HS-27A (cell line): ENCODE measurements around the gene LMTK2.
A peak's percentile ranks its signal among the peaks of the same experiment; 100 is the strongest.

Experiments used
- DNase-seq: peaks from one replicate; pipeline ENCODE4 v3.0.0-alpha.2; 2012; ENCODE audit warnings: low read depth, missing footprints

LMTK2 gene

DNA sequence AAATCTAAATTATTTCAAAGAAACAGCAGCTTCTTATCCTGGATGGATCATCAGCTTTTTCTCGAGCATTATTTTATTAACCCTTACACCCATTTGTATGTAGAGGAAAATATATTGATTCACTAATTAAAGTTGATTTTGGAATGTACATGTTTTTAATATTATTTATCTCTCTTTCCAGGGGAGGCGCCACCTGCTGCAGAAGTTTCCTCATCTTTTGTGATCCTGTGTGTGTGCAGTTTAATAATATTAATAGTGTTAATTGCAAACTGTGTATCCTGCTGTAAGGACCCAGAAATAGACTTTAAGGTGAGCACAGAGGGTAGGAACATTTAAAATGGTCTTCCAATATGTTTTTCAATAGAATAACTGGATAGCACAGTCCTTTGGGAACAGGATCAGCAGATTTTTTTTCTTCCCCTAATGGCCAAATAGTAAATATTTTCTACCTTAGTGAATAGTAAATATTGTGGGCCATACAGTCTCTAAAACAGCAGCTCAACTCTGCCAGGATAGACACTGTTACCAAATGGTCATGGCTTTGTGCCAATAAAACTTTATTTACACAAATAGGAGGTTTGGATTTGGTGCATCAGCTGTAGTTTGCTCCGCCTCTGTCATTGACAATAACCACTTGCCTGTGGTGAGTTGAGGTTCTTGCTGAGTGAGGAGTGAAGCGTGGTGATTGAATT lies 30.6 kb downstream of the LMTK2 start:
- DNase-seq = no peak

DNA sequence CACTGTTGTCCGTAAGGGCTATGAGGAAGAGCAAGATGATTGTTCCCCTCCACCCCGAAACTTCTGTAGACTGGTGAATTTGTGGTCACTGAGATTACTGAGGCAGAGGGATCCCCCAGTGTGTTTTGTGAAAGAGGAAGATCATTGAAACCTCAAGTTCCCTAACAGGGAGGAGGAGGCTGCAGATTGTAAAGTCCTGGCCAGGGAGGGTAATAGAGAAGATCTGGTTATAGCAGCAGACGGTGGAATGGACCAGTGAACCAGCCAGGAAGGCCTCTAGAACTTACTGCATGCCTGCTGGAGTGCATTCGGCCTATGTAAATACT lies 31.1 kb downstream of the LMTK2 start:
- DNase-seq = no peak

DNA sequence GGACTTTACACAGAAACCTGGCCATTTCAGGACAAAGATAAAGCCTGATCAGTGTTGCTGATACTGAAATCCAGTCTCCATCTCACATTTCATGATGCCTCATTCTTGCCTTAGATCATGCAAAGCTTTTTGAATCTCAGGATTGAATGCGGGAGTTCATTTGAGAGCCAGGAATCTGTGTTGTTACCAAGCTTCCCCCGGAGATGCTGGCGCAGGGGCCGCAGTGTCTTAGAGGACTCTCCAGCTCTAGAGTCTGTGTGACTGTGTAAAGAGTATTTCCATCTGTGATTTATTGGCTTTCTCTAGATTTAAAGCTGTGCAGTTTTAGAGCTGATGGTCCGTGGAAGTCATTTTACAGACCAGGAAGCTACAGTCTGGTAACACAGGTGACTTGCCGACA lies 32.0 kb downstream of the LMTK2 start:
- no peak for DNase-seq

DNA sequence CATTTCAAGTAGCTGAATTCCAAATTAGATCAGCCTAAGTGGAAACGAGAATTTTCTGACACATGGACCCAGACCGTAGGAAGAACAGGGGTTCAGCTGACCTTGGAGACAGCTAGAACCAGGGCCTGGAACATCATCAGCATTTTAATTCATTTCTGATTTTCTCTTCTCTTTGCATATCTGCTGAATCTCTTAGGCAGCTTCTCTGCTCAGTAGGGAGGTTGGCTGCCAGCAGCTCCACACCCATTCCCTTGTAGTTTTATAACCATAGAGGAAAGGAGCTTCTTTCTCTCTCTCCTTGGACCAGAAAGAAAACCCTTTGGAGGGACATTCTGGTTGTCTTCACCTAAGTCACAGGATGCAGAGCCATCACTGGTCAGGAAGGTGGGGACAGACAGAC lies 36.0 kb downstream of the LMTK2 start:
- DNase-seq = no peak

DNA sequence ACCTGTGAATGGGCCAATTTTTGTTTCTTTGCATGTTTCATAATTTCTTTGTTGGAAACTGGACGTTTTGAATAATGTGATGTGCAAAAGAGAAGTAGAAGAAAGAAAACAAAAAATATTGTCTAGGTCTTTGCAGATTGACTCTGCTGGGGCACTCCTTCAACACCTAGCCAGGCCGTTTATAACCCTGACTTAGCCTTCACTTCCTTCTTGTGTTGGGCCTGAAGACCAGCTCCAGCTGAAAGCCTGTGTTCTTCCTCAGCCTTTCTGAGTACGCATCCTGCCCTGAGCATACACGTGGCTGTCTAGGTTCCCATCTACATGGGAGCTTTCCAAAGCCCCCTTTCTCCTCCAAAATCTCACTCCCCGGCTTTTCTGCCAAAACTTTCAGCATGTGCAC lies 41.9 kb downstream of the LMTK2 start:
- no peak for DNase-seq

DNA sequence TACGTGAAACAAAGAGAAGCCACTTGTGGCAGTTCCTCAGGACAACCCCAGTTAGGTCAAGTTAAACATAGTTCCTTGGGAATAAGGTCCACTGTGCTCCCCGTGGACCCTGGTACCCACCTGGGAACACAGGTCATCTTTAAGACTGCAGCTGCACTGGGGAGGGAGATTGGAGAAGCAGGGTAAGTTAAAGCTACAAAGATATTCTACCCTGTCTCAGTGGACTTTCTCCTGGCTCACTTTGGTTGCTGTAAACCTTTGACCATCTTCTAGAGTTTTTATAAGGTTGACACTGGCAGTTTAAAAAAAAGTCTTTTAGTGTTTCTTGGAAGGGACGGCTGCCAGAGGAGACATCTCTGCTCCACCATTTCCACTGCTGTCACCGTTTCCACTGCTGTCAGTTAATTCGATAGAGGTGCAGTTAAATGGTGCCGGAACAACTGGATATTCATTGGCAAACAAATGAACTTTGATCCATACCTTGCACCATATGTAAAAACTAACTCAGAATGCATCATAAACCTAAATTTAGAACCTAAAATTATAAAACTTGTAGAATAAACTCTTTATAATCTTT lies 42.5 kb downstream of the LMTK2 start:
- no peak for DNase-seq

DNA sequence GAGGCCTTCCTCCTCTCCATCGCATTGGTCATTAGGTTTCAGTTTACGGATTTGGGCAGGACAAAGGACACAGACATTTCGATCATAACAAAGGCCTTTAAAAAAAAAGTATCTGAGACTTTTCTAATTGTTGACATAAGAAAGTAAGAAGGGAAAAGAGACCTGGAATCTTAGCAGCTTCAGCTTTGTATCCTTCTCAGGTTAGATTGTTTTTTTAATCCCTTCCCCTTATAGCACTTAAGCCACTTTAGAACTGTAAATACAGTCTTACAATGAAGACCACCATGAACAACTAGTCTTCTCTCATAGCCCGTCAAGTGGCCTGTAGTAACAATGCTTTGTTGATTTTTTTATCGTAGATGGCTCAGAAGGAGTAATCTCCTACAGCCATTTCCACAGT lies 45.2 kb downstream of the LMTK2 start:
- DNase-seq = no peak

DNA sequence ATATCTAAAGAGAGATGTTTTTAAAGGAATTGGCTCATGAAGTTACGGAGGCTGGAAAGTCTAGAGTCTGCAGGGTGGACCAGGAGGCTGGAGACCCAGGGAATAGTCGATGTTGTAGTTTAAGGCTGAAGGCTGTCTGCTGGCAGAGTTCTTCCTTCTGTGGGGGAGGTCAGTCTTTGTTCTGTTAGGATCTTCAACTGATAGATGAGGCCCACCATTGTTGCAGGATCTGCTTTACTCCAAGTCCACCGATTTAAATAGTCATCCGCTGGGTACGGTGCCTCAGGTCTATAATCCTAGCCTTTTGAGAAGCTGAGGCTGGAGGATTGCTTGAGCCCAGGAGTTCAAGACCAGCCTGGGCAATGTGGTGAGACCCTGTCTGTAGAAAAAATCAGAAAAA lies 50.0 kb downstream of the LMTK2 start:
- no peak for DNase-seq

DNA sequence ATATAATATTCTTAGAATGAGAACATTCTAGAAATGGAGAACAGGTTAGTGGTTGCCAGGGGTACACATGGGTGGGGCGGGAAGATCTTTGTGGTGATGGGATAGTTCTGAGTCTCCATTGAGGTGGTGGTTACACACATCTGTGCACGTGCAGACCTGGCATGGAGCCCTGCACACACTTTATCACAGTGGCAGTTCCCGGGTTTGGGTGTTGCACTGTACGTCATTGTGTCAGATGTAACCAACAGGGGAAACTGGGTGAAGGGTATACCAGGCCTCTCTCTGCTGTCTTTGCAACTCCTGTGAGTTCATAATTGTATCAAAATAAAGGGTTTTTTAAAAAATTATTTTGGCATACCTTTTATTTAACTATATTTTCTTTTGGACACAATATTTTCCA lies 51.1 kb downstream of the LMTK2 start:
- no peak for DNase-seq

DNA sequence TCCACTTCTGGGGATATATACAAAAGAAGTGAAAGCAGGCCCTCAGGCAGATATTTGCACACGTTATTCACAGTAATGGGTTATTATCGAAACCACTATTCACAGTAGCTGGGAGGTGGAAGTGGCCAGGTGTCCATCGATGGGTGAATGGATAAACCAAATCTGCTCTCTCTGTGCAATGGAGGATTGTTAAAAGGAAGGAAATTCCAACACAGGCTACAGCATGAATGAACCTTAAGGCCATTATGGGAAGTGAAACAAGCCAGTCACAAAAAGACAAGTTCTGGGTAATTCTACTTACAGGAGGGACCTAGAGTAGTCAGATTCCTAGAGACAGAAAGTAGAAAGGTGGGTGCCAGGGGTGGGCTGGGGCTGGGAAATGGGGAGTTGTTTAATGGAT lies 56.1 kb downstream of the LMTK2 start:
- DNase-seq = no peak

DNA sequence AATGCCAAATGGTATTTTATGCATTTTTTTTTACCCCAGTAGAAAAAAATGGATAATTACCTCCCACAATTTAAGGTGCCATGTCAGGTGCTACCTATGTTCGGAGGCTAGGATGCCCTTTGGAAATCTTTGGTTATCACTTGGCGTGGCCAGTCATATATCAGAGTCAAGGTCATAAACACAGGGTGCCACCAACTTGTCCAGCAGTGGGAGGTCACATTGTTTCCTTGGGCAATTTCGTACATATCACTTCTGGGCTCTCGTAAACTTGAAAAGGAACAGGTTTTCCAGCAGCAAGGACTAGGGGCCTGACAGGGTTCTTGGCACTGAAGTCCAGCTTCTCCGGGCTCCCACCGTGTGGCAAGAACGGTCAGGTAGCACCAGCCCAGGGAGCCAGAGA lies 56.6 kb downstream of the LMTK2 start:
- DNase-seq = no peak

DNA sequence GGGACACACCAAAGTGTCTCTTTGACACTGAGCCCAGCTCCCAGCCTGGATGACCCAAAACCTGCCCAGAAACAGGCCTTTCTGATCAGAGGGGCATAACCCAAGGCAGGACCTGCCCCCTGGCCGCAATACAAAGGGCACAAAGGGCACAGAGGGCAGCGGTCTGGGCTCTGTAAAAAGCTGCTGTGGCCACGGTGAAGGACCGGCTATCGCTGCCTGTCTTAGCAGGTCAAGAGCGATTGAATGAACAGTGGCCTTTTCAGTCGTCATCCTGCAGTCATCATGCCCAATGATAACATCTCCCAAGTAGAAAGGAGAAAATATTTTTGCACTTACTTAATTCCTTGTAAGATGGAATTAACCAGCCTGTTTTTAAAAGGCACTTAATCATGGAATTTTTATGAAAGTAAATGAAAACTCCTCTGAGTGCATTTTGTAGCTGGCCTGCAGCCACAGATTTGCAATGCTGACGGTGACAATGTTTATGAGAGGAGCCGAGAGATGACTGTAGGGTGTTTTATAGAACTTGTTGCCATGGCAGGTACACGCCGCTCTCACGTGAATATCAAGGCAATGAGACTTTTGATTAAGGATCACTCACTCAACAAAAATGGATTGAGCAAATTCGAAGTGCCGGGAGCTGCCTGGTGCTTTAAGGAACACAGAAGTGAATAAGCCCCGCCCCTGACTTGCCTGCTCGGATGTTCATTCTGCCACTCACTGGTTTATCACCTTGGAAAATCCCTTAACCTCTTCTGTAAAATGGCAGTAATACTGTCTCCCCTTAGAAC lies 57.2 kb downstream of the LMTK2 start:
- DNase-seq = no peak

DNA sequence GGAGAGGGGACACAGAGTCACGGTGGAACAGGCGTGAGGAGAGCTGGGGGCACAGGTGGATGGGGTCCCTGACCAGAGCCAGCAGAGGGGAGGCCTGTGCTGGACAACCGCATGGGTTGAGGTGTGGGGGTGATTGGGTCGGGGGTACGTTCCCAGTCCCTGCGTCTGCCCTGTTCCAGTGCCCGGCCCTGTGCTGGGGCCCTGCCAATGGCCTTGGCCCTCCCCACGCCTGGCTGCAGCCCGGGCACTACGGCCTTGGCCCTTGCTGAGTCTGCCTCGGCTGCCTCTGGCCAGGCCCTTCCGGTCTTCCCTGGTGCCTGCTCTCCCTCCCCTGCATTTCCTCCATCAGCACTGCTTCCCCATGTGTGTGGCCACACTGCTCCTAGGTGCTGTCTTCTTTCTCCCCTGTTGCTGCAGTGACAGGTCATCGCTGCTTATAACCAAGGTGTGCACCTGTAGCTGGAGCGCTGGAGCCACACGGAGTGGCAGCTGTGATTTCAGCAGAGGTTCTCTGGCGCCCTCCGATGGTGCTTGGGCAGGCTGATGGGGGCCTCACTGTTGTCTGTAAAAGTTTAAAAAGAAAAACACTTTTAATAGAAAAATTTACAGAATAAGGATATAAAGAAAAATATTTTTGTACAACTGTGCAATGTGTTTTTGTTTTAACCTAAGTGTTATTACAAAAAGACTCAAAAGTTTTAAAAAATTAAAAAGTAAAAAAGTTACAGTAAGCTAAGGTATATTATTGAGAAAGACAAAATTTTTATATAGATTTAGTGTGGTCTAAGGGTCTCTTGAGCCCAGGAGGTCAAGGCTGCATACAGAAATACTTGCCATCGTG lies 59.4 kb downstream of the LMTK2 start:
- DNase-seq = no peak

DNA sequence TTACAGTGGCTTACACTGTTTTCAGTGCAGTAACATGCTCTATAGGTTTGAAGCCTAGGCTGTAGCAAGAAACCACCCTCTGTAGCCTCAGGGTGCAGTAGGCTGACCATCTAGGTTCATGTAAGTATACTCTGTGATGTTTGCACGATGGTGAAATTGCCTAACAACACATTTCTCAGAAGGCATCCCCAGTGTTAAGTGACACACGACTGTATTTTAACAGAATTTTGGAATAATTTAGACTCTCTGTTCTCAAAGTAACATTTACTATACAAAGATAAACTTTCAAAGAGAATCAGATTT lies 60.0 kb downstream of the LMTK2 start:
- DNase-seq = no peak

DNA sequence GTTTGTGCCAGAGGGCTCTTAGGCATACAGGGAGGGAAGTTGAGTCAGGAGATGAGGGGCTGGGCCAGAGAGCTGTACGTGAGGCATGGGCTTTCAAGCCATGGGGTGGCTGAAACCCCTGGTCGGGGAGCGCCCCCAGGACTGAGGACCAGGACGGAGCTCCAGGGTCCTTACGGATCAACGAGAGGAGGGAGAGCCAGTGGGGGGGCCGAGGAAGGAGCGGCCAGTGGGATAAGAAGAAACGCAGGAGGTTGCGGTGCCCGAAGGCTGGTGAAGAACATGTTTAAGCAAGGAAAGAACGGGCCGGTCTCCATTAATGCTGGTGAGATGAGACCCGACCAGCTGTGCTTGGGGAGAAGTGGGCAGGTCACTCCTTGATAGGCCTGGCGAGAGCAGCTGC lies 61.0 kb downstream of the LMTK2 start:
- DNase-seq = no peak

DNA sequence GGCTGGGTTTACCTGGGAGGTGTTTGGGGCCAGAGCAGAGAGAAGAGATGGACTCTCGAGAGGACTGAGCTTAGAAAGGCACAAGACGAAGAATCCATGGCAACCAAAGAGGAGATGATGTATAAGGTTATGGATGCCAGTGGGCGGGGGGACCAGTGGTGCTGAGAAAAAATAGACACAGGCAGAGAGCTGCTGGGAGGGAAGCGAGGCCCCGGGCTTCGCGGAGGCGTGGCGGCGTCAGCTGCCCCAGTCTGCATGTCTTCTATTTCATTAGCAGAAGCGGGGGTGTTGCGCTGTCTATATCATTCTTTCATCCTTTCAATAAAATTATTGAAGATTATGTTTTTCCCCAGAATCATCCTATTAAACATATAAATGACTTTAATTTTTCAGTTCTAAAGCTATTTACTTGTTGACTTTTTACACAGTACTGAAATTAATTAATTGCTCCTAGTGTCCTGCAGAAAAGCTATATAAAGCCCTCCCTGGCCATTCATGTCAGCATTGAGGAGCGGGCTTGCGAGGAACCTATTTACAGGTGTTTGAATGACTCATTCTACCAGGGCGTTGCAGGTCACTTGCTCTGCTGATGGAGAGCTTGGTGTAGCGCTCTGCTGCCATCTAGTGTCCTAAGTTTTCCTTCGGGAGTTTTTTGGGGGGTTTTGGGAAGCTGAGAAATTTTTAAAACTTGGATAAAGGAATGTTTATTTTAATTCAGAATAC lies 61.7 kb downstream of the LMTK2 start:
- peak; percentile 5 for DNase-seq

DNA sequence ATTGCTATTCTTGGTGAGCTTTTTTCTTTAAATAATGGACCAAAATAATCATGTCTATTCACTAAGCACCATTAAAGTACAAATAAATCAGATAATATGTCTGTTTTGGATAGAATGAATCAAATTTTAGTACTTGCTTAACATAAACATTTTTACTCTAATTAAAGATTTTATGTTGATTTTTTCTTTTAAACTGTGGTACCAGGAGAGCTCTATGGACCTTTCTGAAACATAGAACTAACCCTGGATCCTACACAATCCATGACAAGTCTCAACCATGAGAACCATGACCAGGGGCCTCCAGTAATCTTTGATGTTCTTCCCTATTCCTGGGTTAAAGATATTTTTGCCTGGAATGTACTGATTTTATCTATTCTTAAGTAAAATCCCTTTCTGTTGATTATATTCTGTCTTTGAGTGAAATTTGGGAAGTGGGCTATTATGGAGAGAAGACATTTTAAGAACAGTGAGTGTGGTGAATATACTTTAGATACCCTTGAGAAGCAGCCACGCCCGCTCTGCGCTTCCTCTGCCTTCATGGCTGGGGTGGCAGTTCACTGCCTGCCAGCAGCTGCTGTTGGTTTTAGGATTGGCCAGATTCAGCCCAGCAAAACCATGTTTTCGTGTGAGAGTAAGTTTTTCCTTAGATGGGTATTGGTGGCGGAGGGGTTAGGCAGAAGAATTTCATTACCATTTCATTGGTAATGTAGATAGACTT lies 62.4 kb downstream of the LMTK2 start:
- no peak for DNase-seq

DNA sequence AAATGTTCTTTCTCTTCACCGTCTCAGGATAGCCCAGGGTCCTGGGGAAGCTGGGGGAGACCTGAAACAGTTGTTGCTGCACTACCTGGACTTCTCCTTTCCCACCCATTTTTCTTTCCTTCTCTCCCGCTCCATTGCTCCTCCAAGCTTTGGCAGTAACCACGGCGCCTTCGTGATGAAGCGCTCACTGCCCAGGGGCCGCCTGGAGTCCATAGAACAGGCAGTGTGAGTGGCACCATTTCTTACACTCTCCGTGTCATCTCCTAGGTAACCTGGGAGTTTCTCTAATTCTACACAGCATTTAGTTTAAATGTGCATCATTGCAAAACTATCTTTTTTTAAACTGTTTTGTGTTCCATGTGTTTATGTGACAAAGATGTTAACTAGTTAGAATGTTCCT lies 64.3 kb downstream of the LMTK2 start:
- no peak for DNase-seq

DNA sequence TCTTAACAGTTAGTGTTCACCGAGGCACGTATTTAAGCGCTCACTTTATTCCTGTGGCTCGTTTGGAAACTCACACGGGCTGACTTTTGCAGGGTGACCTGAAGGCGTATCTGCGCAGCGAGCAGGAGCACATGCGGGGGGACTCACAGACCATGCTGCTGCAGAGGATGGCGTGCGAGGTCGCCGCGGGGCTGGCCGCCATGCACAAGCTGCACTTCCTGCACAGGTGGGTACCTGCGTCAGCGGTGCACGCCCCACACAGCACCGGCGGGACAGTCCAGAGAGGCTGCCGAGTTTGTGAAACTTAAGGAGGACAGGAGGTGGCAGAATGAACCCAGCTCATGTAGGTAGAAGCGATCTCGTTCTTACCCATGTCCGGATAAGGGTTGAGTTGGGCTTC lies 64.8 kb downstream of the LMTK2 start:
- no peak for DNase-seq

DNA sequence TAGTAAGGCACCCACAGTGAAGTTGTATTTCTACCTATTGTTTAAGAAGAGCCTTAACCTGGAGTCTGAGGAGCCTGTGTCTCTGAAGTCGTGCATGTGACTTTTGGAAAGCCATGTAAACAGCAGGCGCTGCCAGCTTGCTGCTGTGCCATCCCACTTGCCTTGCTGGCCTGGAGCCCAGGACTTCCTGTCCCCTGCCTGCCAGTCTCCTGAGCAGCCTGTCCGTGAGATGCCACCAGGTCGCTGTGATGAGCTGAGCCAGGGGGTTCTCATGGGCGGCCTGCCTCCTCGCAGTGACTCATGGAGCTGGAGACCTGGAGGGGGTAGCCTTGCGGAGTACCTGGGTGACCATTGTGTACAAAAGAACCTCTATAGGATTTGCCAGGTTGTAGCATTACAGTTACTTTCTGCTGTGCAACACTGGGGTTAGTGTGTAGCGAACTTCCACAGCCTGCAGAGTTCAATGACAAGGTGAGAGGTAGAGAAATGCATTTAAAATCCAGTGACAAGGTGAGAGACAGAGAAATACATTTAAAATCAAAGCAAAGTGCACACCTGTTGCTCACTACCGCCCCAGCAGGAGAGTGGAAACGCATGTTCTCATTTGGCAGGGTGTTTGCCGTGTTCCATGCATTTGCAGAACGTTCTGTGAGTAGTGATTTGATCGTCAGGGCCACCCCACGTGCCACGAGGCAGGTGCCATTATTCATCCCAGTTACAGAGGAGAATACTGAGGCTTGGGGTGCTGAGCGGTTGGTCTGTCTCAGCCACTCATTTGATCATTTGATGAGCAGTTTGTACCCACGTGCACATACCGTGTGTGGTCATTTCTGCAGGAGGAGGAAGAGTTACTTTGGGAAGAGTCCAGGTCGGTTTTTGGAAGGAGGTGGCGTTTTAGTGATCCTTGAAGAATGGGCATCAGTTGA lies 67.9 kb downstream of the LMTK2 start:
- no peak for DNase-seq
